NT2/D1 (cell line): Measurements from ENCODE around the gene CORO2A.

Experiments
- YY1 ChIP-seq: IDR thresholded peaks from 2 replicates; pipeline ENCODE4 v1.6.1; 2011; ENCODE audit not compliant: insufficient read length, insufficient read depth
- ZNF274 ChIP-seq: IDR thresholded peaks from 2 replicates; pipeline ENCODE4 v1.6.1; 2011; ENCODE audit warnings: mild to moderate bottlenecking, low read depth, low read length

GRCh38 chr9:98078895-98079294 lies 113.5 kb downstream of the CORO2A start:
- TF ChIP-seq ZNF274 (no peak), YY1 (no peak)
